Neural progenitor cell (in vitro differentiated cells): ENCODE data around the gene CACNG8. TPM values are rescaled to one million over a fixed set of nuclear protein-coding genes. Genes with fewer than 3 reads are reported as not detected.

Experiments
- DNase-seq: peaks from one replicate; pipeline ENCODE4 v3.0.0-alpha.2; 2016; ENCODE audit warnings: low spot score
- H2AFZ ChIP-seq: fragments of 200-600 bp; sonication (generic); replicated peaks from 2 replicates; pipeline ENCODE4 v1.6.1; 2016; ENCODE audit warnings: antibody characterized with exemption
- H3F3A ChIP-seq: fragments of 200-600 bp; sonication (generic); 2 replicates; pipeline ENCODE4 v1.6.1; 2016; ENCODE audit warnings: antibody characterized with exemption, low read depth
- H3K27ac ChIP-seq: fragments of 200-600 bp; sonication (generic); 2 replicates; pipeline ENCODE4 v1.5.1; 2016; ENCODE audit warnings: mild to moderate bottlenecking
- H3K27me3 ChIP-seq: fragments of 200-600 bp; sonication (generic); 2 replicates; pipeline ENCODE4 v1.6.1; 2016; ENCODE audit warnings: mild to moderate bottlenecking, moderate library complexity
- H3K36me3 ChIP-seq: fragments of 200-600 bp; sonication (generic); 2 replicates; pipeline ENCODE4 v1.5.1; 2016
- H3K4me1 ChIP-seq: fragments of 200-600 bp; sonication (generic); 2 replicates; pipeline ENCODE4 v1.6.1; 2016; ENCODE audit warnings: mixed run types
- H3K4me2 ChIP-seq: fragments of 200-600 bp; sonication (generic); 2 replicates; pipeline ENCODE4 v1.6.1; 2016
- H3K4me3 ChIP-seq: fragments of 200-600 bp; sonication (generic); 2 replicates; pipeline ENCODE4 v1.5.1; 2016
- H3K79me2 ChIP-seq: fragments of 200-600 bp; sonication (generic); 2 replicates; pipeline ENCODE4 v1.6.1; 2016; ENCODE audit warnings: low read depth
- H3K9ac ChIP-seq: fragments of 200-600 bp; sonication (generic); 2 replicates; pipeline ENCODE4 v1.6.1; 2016
- H3K9me3 ChIP-seq: fragments of 200-600 bp; sonication (generic); 2 replicates; pipeline ENCODE4 v1.5.1; 2016; ENCODE audit warnings: low read depth
- H4K20me1 ChIP-seq: fragments of 200-600 bp; sonication (generic); 2 replicates; pipeline ENCODE4 v1.6.1; 2016; ENCODE audit warnings: low read depth
- H3K27ac Mint-ChIP-seq: 3 replicates; pipeline ENCODE4 v1.8.0; 2021; ENCODE audit warnings: mixed read lengths
- H3K27me3 Mint-ChIP-seq: 2 replicates; pipeline ENCODE4 v1.8.0; 2022; ENCODE audit warnings: low read depth, mild to moderate bottlenecking, inconsistent platforms, moderate library complexity, mixed read lengths; ENCODE audit not compliant: insufficient read depth
- H3K36me3 Mint-ChIP-seq: 3 replicates; pipeline ENCODE4 v1.8.0; 2021; ENCODE audit warnings: mixed read lengths
- H3K4me1 Mint-ChIP-seq: 3 replicates; pipeline ENCODE4 v1.8.0; 2021; ENCODE audit warnings: mixed read lengths
- H3K4me3 Mint-ChIP-seq: 3 replicates; pipeline ENCODE4 v1.8.0; 2021; ENCODE audit warnings: mild to moderate bottlenecking, moderate library complexity, mixed read lengths
- H3K9me3 Mint-ChIP-seq: 3 replicates; pipeline ENCODE4 v1.8.0; 2020; ENCODE audit warnings: mixed read lengths
- EZH2 ChIP-seq: fragments of 200-600 bp; sonication (generic); IDR thresholded peaks from 2 replicates; pipeline ENCODE4 v1.6.1; 2017; ENCODE audit warnings: antibody characterized with exemption, mild to moderate bottlenecking, moderate library complexity
- EZH2phosphoT487 ChIP-seq: fragments of 200-600 bp; sonication (generic); IDR thresholded peaks from 2 replicates; pipeline ENCODE4 v1.6.1; 2017; ENCODE audit warnings: antibody characterized with exemption
- total RNA-seq: library from RNA; depleted of rRNA; stranded (reverse); fragments of >200 nt; gene quantifications from 2 replicates; pipeline ENCODE4 v1.2.3, GENCODE V29; 2015; ENCODE audit warnings: low replicate concordance
- TF ChIP-seq, protein P1 (sequence below): fragments of 200-600 bp; sonication (generic); IDR thresholded peaks from 2 replicates; pipeline ENCODE4 v1.5.1; 2017; ENCODE audit warnings: antibody characterized with exemption, mild to moderate bottlenecking

The CACNG8 gene
- total RNA-seq, 1 donor from 2014 or later: 0.02 TPM

DNA sequence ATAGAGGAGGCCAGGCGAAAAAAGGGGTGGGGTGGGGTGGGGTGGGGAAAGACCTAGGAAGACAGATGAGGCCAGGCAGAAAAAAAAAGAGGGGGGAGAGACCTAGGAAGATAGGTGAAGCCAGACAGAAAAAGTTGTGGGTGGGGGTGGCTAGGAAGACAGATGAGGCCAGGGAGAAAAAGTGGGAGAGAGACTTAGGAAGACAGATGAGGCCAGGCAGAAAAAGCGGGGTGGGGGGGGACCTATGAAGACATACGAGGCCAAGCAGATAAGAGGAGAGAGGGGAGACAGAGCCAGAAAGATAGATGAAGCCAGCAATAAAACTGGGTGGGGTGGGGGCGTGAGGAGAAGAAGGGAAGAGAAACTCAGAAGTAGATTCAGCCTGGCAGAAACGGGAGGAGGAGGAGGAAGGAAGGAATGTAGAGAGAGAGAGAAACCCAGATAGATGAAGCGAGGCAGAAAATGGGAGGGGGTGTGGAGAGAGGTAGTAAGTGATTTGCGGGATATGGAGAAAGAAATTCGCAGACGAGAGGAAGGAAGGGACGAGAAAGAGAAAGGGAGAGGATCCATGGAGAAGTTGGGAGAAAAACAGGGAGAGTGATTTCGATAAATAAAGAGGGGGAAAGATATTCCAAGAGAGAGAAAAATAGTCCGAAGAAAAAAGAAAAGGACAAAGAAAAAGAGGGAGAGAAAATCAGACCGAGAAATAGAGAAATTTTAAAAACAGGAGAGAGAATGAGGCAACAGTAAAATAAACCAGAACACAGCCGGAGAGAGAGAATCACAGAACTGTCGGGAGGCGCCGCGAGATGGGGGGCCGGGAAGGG, 16.5 kb downstream of the CACNG8 start:
- peaks cover 5% of the 10 kb centered on the region for H3K4me1 ChIP-seq
- peaks cover 15% of the 10 kb centered on the region for H4K20me1 ChIP-seq
- no peaks in the 10 kb centered on the region for H3K36me3 ChIP-seq
- Mint-ChIP-seq H3K27ac (peak overlapping the region; percentile 3), H3K27me3 (peaks cover 20% of the 10 kb centered on the region), H3K4me3 (peak overlapping the region; percentile 85), H3K4me1 (peaks cover 18% of the 10 kb centered on the region), H3K36me3 (peaks cover 8% of the 10 kb centered on the region), H3K9me3 (peaks cover 4% of the 10 kb centered on the region)
- peaks cover 38% of the 10 kb centered on the region for H3F3A ChIP-seq
- H3K27ac ChIP-seq: no peak overlapping the region
- peaks cover 64% of the 10 kb centered on the region for H3K27me3 ChIP-seq
- H3K9ac ChIP-seq: no peak overlapping the region
- no peaks in the 10 kb centered on the region for H3K9me3 ChIP-seq
- no peaks in the 10 kb centered on the region for H3K79me2 ChIP-seq
- H2AFZ ChIP-seq: no peak overlapping the region
- TF ChIP-seq, protein P1, sequence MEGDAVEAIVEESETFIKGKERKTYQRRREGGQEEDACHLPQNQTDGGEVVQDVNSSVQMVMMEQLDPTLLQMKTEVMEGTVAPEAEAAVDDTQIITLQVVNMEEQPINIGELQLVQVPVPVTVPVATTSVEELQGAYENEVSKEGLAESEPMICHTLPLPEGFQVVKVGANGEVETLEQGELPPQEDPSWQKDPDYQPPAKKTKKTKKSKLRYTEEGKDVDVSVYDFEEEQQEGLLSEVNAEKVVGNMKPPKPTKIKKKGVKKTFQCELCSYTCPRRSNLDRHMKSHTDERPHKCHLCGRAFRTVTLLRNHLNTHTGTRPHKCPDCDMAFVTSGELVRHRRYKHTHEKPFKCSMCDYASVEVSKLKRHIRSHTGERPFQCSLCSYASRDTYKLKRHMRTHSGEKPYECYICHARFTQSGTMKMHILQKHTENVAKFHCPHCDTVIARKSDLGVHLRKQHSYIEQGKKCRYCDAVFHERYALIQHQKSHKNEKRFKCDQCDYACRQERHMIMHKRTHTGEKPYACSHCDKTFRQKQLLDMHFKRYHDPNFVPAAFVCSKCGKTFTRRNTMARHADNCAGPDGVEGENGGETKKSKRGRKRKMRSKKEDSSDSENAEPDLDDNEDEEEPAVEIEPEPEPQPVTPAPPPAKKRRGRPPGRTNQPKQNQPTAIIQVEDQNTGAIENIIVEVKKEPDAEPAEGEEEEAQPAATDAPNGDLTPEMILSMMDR: no peak
- no peak for TF ChIP-seq EZH2phosphoT487
- no peak for TF ChIP-seq EZH2
- H3K4me3 ChIP-seq: peak overlapping the region; percentile 68
- no peak for DNase-seq
- peak overlapping the region; percentile 98 for H3K4me2 ChIP-seq

GRCh38 chr19:53980539-53981375, 18.0 kb downstream of the CACNG8 start:
- H3K9ac ChIP-seq: no peak overlapping the region
- H3K4me2 ChIP-seq: peak overlapping the region; percentile 98
- peak overlapping the region; percentile 67 for H2AFZ ChIP-seq
- H3F3A ChIP-seq: peaks cover 38% of the 10 kb centered on the region
- H3K27ac Mint-ChIP-seq: peak overlapping the region; percentile 89
- no peaks in the 10 kb centered on the region for H3K36me3 ChIP-seq
- H3K36me3 Mint-ChIP-seq: peaks cover 8% of the 10 kb centered on the region
- H3K9me3 ChIP-seq: no peaks in the 10 kb centered on the region
- H3K4me1 Mint-ChIP-seq: peaks cover 18% of the 10 kb centered on the region
- H3K9me3 Mint-ChIP-seq: peaks cover 4% of the 10 kb centered on the region
- H3K27ac ChIP-seq: peak overlapping the region; percentile 27
- peaks cover 80% of the 10 kb centered on the region for H3K27me3 ChIP-seq
- peak overlapping the region; percentile 68 for H3K4me3 ChIP-seq
- peaks cover 15% of the 10 kb centered on the region for H4K20me1 ChIP-seq
- TF ChIP-seq EZH2: no peak
- TF ChIP-seq, protein P1: no peak
- no peak for TF ChIP-seq EZH2phosphoT487
- peak overlapping the region; percentile 85 for H3K4me3 Mint-ChIP-seq
- peaks cover 20% of the 10 kb centered on the region for H3K27me3 Mint-ChIP-seq
- DNase-seq: peak; percentile 78
- H3K79me2 ChIP-seq: no peaks in the 10 kb centered on the region
- H3K4me1 ChIP-seq: peaks cover 5% of the 10 kb centered on the region

GRCh38 chr19:53981376-53981951, 18.7 kb downstream of the CACNG8 start:
- Mint-ChIP-seq H3K27ac (no peak overlapping the region), H3K9me3 (peaks cover 4% of the 10 kb centered on the region), H3K27me3 (peaks cover 20% of the 10 kb centered on the region), H3K36me3 (peaks cover 5% of the 10 kb centered on the region), H3K4me3 (peak overlapping the region; percentile 85), H3K4me1 (peaks cover 18% of the 10 kb centered on the region)
- no peaks in the 10 kb centered on the region for H3K36me3 ChIP-seq
- H3K4me1 ChIP-seq: peaks cover 5% of the 10 kb centered on the region
- TF ChIP-seq, protein P1: no peak
- TF ChIP-seq EZH2phosphoT487: no peak
- peak; percentile 55 for TF ChIP-seq EZH2
- no peaks in the 10 kb centered on the region for H3K79me2 ChIP-seq
- H3K27ac ChIP-seq: no peak overlapping the region
- H4K20me1 ChIP-seq: peaks cover 15% of the 10 kb centered on the region
- peak overlapping the region; percentile 32 for H3K4me3 ChIP-seq
- DNase-seq: no peak
- H3K4me2 ChIP-seq: peak overlapping the region; percentile 66
- peaks cover 87% of the 10 kb centered on the region for H3K27me3 ChIP-seq
- H3K9me3 ChIP-seq: no peaks in the 10 kb centered on the region
- H2AFZ ChIP-seq: no peak overlapping the region
- no peak overlapping the region for H3K9ac ChIP-seq
- H3F3A ChIP-seq: peaks cover 38% of the 10 kb centered on the region
